GM12891 (cell line): Measurements from ENCODE around the gene SHISA5.

Experiments used
- PAX5 ChIP-seq: IDR thresholded peaks from 2 replicates; pipeline ENCODE4 v1.6.1; 2011; ENCODE audit warnings: low read length, moderate library complexity, mild to moderate bottlenecking; ENCODE audit not compliant: insufficient read depth, severe bottlenecking
- POLR2A ChIP-seq: IDR thresholded peaks from 2 replicates; pipeline ENCODE4 v1.6.1; 2011; ENCODE audit warnings: low read depth, low read length, control low read depth
- POLR2AphosphoS5 ChIP-seq: IDR thresholded peaks from 2 replicates; pipeline ENCODE4 v1.6.1; 2011; ENCODE audit warnings: low read depth, low read length, control low read depth
- POU2F2 ChIP-seq: IDR thresholded peaks from 2 replicates; pipeline ENCODE4 v1.6.1; 2011; ENCODE audit warnings: low read depth, mild to moderate bottlenecking, control low read depth, low read length, moderate library complexity
- SPI1 ChIP-seq: IDR thresholded peaks from 2 replicates; pipeline ENCODE4 v1.6.1; 2011; ENCODE audit warnings: low read depth, low read length, control low read depth
- TAF1 ChIP-seq: IDR thresholded peaks from 2 replicates; pipeline ENCODE4 v1.6.1; 2011; ENCODE audit warnings: low read depth, low read length, control low read depth

DNA sequence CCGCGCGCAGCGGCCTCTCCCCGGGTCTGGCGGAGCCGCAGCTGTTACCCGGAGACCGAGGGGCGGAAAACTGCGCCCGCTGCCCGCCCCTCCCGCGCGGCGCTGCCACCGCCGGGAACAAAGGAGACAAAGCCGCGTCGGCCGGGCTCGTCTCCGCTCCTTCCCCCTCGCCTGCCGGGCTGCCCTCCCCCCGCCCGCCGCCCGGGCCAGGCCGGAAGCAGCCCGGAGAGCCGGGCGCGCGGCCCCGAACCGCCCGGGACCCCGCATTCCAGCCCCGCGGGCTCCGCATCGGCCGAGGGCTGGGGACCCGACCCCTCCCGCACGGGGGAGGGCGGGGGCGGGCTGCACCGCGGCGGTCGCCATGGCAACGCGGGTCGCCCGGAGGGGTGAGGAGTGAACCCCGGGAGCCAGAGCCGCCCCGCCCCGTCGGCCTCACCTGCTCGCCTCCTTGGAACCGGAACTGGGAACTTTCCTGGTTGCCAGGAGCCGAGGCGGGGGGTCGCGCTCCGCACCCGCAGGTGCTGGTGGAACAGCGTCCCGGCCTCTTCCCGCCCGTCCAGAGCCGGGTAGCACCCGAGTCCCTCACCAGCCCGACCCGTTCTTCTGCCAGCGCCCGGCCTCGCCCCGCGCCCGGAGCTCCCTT lies 74.5 kb downstream of the SHISA5 start:
- no peak for TF ChIP-seq POLR2AphosphoS5
- TF ChIP-seq POLR2A = no peak
- no peak for TF ChIP-seq SPI1
- TF ChIP-seq TAF1 = no peak
- TF ChIP-seq POU2F2 = no peak
- no peak for TF ChIP-seq PAX5
